Mesangial cell (primary cell): ENCODE measurements around the gene ADORA1. TPM values are rescaled to one million over a fixed set of nuclear protein-coding genes. Genes with fewer than 3 reads are reported as not detected.

Experiments
- total RNA-seq: library from RNA; depleted of rRNA; stranded (reverse); fragments of >200 nt; gene quantifications from 2 replicates; pipeline ENCODE4 v1.2.3, GENCODE V29; 2015

The ADORA1 gene
- 22.2 and 30.0 TPM in 2 replicates for total RNA-seq

DNA sequence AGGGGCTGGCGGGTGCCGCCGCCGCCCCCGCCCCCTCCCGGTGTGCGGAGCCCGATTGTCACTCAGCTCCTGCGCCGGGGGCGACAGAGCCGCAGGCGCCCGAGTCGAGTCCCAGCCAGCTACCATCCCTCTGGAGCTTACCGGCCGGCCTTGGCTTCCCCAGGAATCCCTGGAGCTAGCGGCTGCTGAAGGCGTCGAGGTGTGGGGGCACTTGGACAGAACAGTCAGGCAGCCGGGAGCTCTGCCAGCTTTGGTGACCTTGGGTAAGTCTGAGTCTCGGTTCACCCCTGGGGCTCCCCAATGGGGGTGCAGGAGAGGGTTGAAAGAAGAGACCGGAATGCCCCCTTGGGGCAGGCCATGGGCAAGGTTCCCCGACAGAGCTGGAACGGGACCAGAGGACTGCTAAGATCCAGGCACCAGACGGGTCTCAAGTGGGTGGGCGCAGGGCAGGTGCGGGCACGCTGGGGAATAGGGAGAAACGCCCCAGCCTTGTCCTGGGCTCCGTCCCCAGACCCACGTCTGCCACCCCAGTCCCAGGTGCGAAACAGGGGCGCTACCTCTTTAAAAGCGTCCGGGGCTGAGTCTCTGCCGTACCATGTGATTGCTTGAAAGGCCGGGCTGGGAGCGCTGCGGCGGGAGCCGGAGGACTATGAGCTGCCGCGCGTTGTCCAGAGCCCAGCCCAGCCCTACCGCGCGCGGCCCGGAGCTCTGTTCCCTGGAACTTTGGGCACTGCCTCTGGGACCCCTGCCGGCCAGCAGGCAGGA, at the start of gene ADORA1:
TSS of gene ADORA1 (plus strand) at position 61 of the 765 bp plus-strand sequence. CDS start 1,116 bp downstream, outside the sequence.

GRCh38 chr1:203085528-203086406, 41.8 kb upstream of the ADORA1 start, which contains the start of gene MYOG:
Gene MYOG (minus strand): TSS chr1:203086012. CDS start chr1:203085961, 51 bp downstream.

DNA sequence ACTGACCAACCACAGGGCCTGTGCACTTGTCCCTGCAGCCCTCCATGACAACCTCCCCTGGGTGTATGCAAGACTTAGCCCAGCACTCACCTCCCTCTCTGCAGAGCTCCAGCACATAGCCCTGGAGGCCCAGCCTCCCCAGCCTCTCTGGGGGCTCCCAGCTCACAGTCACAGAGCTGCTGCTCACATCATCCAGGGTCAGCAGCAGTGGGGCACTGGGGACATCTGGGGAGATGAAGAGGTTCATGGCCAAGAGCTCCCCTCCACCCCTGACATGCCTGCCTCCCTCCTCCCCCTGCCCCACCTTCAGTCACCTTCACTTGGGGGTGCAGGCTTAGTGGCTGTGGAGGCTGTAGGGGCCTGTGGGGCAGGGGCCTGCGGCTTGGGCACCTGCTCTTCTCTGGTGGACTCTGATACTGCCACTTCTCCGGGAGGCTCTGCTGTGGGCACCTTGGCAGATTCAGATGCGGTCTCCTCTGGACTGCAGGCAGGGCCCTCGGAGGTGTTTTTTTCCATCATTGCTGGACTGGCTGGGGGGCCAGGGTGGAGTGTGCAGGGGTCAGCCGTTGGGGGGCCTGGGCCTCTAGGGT, 47.8 kb downstream of the ADORA1 start, which contains the start of gene MYBPH:
TSS of gene MYBPH (minus strand) at position 590 of the 590 bp plus-strand sequence. CDS start at position 519, 71 bp downstream.

DNA sequence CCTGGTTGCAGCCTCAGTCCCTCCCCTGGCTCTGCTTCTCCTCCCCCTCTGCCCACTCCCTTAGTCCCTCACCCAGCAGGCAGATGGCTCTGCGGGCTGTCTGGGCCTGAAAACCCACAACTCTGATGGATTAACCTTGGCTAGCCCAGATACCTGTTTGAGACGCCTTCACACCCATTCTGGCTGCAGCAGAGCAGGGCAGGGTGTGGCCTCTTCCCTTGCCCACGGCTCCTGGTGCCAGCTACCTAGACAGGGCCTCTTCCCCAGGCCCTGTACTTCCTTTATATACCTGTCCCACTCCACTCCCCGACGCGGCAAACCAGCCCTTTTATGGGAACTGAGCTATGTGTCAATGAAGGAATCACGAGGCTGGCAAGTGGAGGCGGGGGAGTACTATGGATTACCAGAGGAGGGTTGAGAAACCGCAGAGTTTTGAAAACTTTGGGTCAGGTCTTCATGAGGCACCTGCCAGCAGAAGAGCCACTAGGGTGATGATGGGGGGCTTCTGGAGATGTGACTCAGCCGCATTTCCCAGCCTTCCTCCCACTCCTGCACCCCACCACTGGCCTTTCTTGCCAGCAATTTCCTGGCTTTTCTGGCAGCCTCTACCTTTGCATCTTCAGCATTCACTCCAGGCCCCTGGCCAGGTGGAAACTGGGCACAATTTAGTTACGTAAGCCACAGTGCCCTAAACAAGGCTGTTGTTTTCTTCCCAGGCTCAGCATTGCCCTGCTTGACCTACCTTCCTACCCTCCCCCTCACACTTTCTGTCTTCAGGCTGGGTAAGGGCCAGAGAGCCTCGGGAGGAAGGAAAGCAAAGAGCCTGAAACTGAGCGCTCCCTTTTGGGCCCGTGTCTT, 59.1 kb downstream of the ADORA1 start, which contains the start of gene CHI3L1:
TSS of gene CHI3L1 (minus strand) at position 259 of the 858 bp plus-strand sequence. CDS start at position 178, 81 bp downstream.

Other genes starting within 250 kb of the ADORA1 start
- 6.7 and 8.1 TPM in 2 replicates for gene RABIF, start 238.6 kb upstream of the ADORA1 start, total RNA-seq
- gene KLHL12, start 200.5 kb upstream of the ADORA1 start, total RNA-seq: 17.3 and 17.4 TPM in 2 replicates
- 53.0 and 73.3 TPM in 2 replicates for gene ADIPOR1, start 169.4 kb upstream of the ADORA1 start, total RNA-seq
- gene CYB5R1, start 160.5 kb upstream of the ADORA1 start, total RNA-seq: 26.4 and 29.3 TPM in 2 replicates
- 54.4 and 60.8 TPM in 2 replicates for gene TMEM183A, start 120.4 kb upstream of the ADORA1 start, total RNA-seq
- gene PPFIA4, start 101.2 kb upstream of the ADORA1 start, total RNA-seq: 0.38 and 0.98 TPM in 2 replicates
- gene MYOG, start 41.7 kb upstream of the ADORA1 start, total RNA-seq: not detected in 2 replicates
- gene MYBPH, start 48.1 kb downstream of the ADORA1 start, total RNA-seq: not detected in 2 replicates
- 0.65 and 14.7 TPM in 2 replicates for gene CHI3L1, start 59.0 kb downstream of the ADORA1 start, total RNA-seq
- not detected in 2 replicates for gene CHIT1, start 101.9 kb downstream of the ADORA1 start, total RNA-seq
- 5.5 and 14.5 TPM in 2 replicates for gene BTG2, start 177.8 kb downstream of the ADORA1 start, total RNA-seq
- gene FMOD, start 223.4 kb downstream of the ADORA1 start, total RNA-seq: 0.25 TPM in 1 of 2 replicates, not detected in the other